ENCODE measurements around the gene DLGAP4.

DLGAP4 gene

GRCh38 chr20:36305602-36306551, at the start of gene DLGAP4:
TSS of gene DLGAP4 (plus strand) at chr20:36306339. CDS start at chr20:36431718, 125,379 bp downstream.
- DNase-seq (ENCODE audit: low read depth): no peak
- no peak within 1 kb of the TSS for H3K4me3 ChIP-seq (ENCODE audit: low read depth, low read length)
- no peak for TF ChIP-seq CTCF (IDR thresholded peaks at IDR 0.05; ENCODE audit: low read depth, low read length, missing control alignments)
- in situ Hi-C loops (cut with HindIII; ENCODE audit: low sequenced_read_pairs): no loop called here

- TF ChIP-seq CTCF (IDR thresholded peaks at IDR 0.05; ENCODE audit: low read depth, low read length, missing control alignments): no peak
- DNase-seq (ENCODE audit: low read depth): no peak
- in situ Hi-C loops (cut with HindIII; ENCODE audit: low sequenced_read_pairs): no loop called here
- no peak overlapping the region for H3K4me3 ChIP-seq (ENCODE audit: low read depth, low read length)
These were observed 46.7 kb upstream of the DLGAP4 start for GRCh38 chr20:36259177-36260061.

- no peak for TF ChIP-seq CTCF (IDR thresholded peaks at IDR 0.05; ENCODE audit: low read depth, low read length, missing control alignments)
- no peak overlapping the region for H3K4me3 ChIP-seq (ENCODE audit: low read depth, low read length)
- no peak for DNase-seq (ENCODE audit: low read depth)
- in situ Hi-C loops (cut with HindIII; ENCODE audit: low sequenced_read_pairs): no loop called here
These were observed 45.8 kb upstream of the DLGAP4 start for GRCh38 chr20:36260316-36260715.

- no peak for TF ChIP-seq CTCF (IDR thresholded peaks at IDR 0.05; ENCODE audit: low read depth, low read length, missing control alignments)
- in situ Hi-C loops (cut with HindIII; ENCODE audit: low sequenced_read_pairs): no loop called here
- no peak overlapping the region for H3K4me3 ChIP-seq (ENCODE audit: low read depth, low read length)
- DNase-seq (ENCODE audit: low read depth): no peak
These were observed 44.6 kb upstream of the DLGAP4 start for GRCh38 chr20:36261389-36262105.

GRCh38 chr20:36262440-36262839, 43.7 kb upstream of the DLGAP4 start:
- H3K4me3 ChIP-seq (ENCODE audit: low read depth, low read length): no peak overlapping the region
- DNase-seq (ENCODE audit: low read depth): no peak
- in situ Hi-C loops (cut with HindIII; ENCODE audit: low sequenced_read_pairs): no loop called here
- no peak for TF ChIP-seq CTCF (IDR thresholded peaks at IDR 0.05; ENCODE audit: low read depth, low read length, missing control alignments)

All from astrocyte of the cerebellum (primary cell).